Measurements from ENCODE around the gene KRT23. TPM values are rescaled to one million over a fixed set of nuclear protein-coding genes. Genes with fewer than 3 reads are reported as not detected.

KRT23 gene
- total RNA-seq, 1 experiment from 2014 or later = not detected

DNA sequence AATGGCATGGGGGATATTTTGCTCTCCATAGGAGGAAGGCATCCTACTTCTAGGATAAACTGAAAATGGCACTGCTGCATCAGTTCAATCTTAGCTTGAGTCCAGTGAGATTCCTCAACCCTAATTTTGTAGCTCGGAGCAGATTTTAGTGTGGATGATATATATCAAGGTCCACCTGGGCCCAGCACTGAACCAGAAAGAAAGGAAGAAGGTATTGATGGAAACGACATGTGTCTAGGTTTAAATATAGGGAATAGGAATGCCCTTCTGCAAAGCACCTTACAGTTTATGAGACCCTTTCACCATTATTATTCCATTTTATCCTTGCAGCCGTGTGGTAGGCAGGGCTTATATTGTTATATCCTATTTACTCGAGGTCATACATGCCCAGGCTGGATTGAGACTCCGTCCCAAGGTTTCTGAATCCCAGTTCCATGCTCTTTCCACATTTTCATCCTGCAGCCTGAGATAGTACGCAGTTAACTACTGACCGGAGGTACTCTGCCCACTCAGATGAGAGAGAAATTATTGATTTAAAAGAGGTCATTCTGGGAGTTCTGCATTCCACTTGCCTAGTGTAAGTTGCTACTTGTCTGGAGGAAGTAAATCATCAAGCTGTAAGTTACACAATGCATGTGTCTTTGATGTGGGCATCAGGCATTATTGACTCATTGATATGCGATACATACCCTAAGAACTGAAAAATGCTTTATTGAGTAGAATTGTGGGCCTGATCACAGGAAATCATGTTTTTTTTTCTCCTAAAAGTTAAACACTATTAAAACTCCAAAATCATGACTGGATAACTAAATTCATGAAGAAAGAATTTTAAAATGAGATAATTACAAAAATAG is 19.2 kb upstream of the KRT23 start:
- Histone ChIP-seq H3K9me2 (replicated peaks; ENCODE audit: insufficient read depth, low read length) (no peaks in the 10 kb centered on the region), H3K9me3 (ENCODE audit: low read length) (no peaks in the 10 kb centered on the region), H3K79me2 (ENCODE audit: low read length) (no peaks in the 10 kb centered on the region), H3K27ac (ENCODE audit: low read length) (no peak overlapping the region), H3K9ac (ENCODE audit: low read length) (no peak overlapping the region), H3K4me1 (ENCODE audit: low read length) (no peaks in the 10 kb centered on the region; the same call in 1 of the 2 replicates), H3K4me2 (ENCODE audit: low read depth, low read length, poor library complexity, severe bottlenecking) (no peak overlapping the region), H3K36me3 (ENCODE audit: insufficient read depth, low read length) (no peaks in the 10 kb centered on the region), H3K27me3 (ENCODE audit: low read length) (no peaks in the 10 kb centered on the region), H2AFZ (ENCODE audit: low read length) (no peak overlapping the region), H4K20me1 (ENCODE audit: insufficient read depth, low read depth, low read length) (no peaks in the 10 kb centered on the region), H3K4me3 (ENCODE audit: low read length) (no peak overlapping the region)
- DNase-seq = no peak

DNA sequence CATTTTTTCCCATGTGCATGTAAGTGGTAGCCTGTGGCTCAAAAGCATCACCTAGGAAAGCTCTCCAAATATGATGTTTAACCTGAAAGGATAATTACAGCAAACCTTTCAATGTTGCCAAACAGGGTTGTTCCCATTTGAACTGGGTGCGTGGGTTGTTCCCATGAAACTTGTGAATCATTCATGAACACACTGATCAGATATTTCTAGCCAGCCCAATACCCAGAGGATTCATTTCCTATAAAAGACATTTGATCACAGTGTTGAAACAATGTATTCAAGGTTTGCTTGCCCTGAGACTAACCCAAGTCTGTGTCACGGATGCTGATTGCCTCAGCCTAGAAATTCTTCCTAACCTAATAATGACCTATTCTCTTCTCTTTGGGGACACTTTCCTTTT is 16.4 kb upstream of the KRT23 start:
- Histone ChIP-seq H3K9me3 (ENCODE audit: low read length) (no peaks in the 10 kb centered on the region), H3K79me2 (ENCODE audit: low read length) (no peaks in the 10 kb centered on the region), H3K27ac (ENCODE audit: low read length) (no peak overlapping the region), H3K4me3 (ENCODE audit: low read length) (no peak overlapping the region), H3K9me2 (replicated peaks; ENCODE audit: insufficient read depth, low read length) (no peaks in the 10 kb centered on the region), H3K4me1 (ENCODE audit: low read length) (no peaks in the 10 kb centered on the region; the same call in 1 of the 2 replicates), H2AFZ (ENCODE audit: low read length) (no peak overlapping the region), H3K4me2 (ENCODE audit: low read depth, low read length, poor library complexity, severe bottlenecking) (no peak overlapping the region), H3K9ac (ENCODE audit: low read length) (no peak overlapping the region), H4K20me1 (ENCODE audit: insufficient read depth, low read depth, low read length) (no peaks in the 10 kb centered on the region), H3K36me3 (ENCODE audit: insufficient read depth, low read length) (no peaks in the 10 kb centered on the region), H3K27me3 (ENCODE audit: low read length) (no peaks in the 10 kb centered on the region)
- no peak for DNase-seq

DNA sequence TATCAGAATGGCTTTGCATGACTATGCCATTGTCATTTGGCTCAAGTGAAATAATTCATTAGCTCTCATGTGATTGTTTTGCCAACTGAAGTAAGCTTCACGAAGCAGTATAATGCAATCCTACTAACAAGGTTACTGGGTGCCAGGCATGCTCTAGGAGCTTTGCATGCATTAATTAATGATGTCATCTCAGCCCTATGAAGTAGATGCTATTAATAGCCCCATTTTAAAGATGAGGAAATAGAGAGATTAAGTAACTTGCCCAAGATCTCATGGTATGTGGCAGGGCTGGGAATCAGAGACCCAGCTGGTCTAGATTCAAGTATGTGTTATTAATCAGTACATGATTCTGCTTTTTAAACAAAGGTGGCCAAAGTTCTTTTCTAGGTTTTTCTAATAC is 15.2 kb upstream of the KRT23 start:
- no peak overlapping the region for H3K4me2 ChIP-seq (ENCODE audit: low read depth, low read length, poor library complexity, severe bottlenecking)
- no peaks in the 10 kb centered on the region for H3K9me3 ChIP-seq (ENCODE audit: low read length)
- no peak overlapping the region for H3K27ac ChIP-seq (ENCODE audit: low read length)
- no peak overlapping the region for H2AFZ ChIP-seq (ENCODE audit: low read length)
- peak; percentile 46 for DNase-seq
- H3K9me2 ChIP-seq (replicated peaks; ENCODE audit: insufficient read depth, low read length) = no peaks in the 10 kb centered on the region
- no peaks in the 10 kb centered on the region for H3K79me2 ChIP-seq (ENCODE audit: low read length)
- no peaks in the 10 kb centered on the region for H4K20me1 ChIP-seq (ENCODE audit: insufficient read depth, low read depth, low read length)
- H3K27me3 ChIP-seq (ENCODE audit: low read length) = no peaks in the 10 kb centered on the region
- H3K4me3 ChIP-seq (ENCODE audit: low read length) = no peak overlapping the region
- H3K9ac ChIP-seq (ENCODE audit: low read length) = no peak overlapping the region
- no peaks in the 10 kb centered on the region for H3K36me3 ChIP-seq (ENCODE audit: insufficient read depth, low read length)
- no peaks in the 10 kb centered on the region; the same call in 1 of the 2 replicates for H3K4me1 ChIP-seq (ENCODE audit: low read length)

- no peak for DNase-seq
- Histone ChIP-seq H2AFZ (ENCODE audit: low read length) (no peak overlapping the region), H4K20me1 (ENCODE audit: insufficient read depth, low read depth, low read length) (no peaks in the 10 kb centered on the region), H3K4me3 (ENCODE audit: low read length) (no peak overlapping the region), H3K9ac (ENCODE audit: low read length) (no peak overlapping the region), H3K27ac (ENCODE audit: low read length) (no peak overlapping the region), H3K79me2 (ENCODE audit: low read length) (no peaks in the 10 kb centered on the region), H3K4me2 (ENCODE audit: low read depth, low read length, poor library complexity, severe bottlenecking) (no peak overlapping the region), H3K27me3 (ENCODE audit: low read length) (no peaks in the 10 kb centered on the region), H3K36me3 (ENCODE audit: insufficient read depth, low read length) (no peaks in the 10 kb centered on the region), H3K9me3 (ENCODE audit: low read length) (no peaks in the 10 kb centered on the region), H3K4me1 (ENCODE audit: low read length) (no peaks in the 10 kb centered on the region; the same call in 1 of the 2 replicates), H3K9me2 (replicated peaks; ENCODE audit: insufficient read depth, low read length) (no peaks in the 10 kb centered on the region)
These were observed 14.7 kb upstream of the KRT23 start for GRCh38 chr17:40952154-40952553.

GRCh38 chr17:40951011-40951622 is 13.7 kb upstream of the KRT23 start:
- no peaks in the 10 kb centered on the region for H3K9me3 ChIP-seq (ENCODE audit: low read length)
- no peak overlapping the region for H3K4me3 ChIP-seq (ENCODE audit: low read length)
- no peak overlapping the region for H3K27ac ChIP-seq (ENCODE audit: low read length)
- H4K20me1 ChIP-seq (ENCODE audit: insufficient read depth, low read depth, low read length) = no peaks in the 10 kb centered on the region
- no peaks in the 10 kb centered on the region for H3K36me3 ChIP-seq (ENCODE audit: insufficient read depth, low read length)
- no peak overlapping the region for H2AFZ ChIP-seq (ENCODE audit: low read length)
- H3K9me2 ChIP-seq (replicated peaks; ENCODE audit: insufficient read depth, low read length) = no peaks in the 10 kb centered on the region
- DNase-seq = no peak
- no peaks in the 10 kb centered on the region; the same call in 1 of the 2 replicates for H3K4me1 ChIP-seq (ENCODE audit: low read length)
- H3K9ac ChIP-seq (ENCODE audit: low read length) = no peak overlapping the region
- no peaks in the 10 kb centered on the region for H3K27me3 ChIP-seq (ENCODE audit: low read length)
- no peaks in the 10 kb centered on the region for H3K79me2 ChIP-seq (ENCODE audit: low read length)
- H3K4me2 ChIP-seq (ENCODE audit: low read depth, low read length, poor library complexity, severe bottlenecking) = no peak overlapping the region

- H3K27ac ChIP-seq (ENCODE audit: low read length) = no peak overlapping the region
These were observed 12.7 kb upstream of the KRT23 start for GRCh38 chr17:40950176-40950575.

GRCh38 chr17:40949418-40949817 is 12.0 kb upstream of the KRT23 start:
- no peaks in the 10 kb centered on the region for H3K9me3 ChIP-seq (ENCODE audit: low read length)
- no peak overlapping the region for H3K4me2 ChIP-seq (ENCODE audit: low read depth, low read length, poor library complexity, severe bottlenecking)
- no peaks in the 10 kb centered on the region for H3K79me2 ChIP-seq (ENCODE audit: low read length)
- no peaks in the 10 kb centered on the region for H3K9me2 ChIP-seq (replicated peaks; ENCODE audit: insufficient read depth, low read length)
- no peak overlapping the region for H3K4me3 ChIP-seq (ENCODE audit: low read length)
- H3K27ac ChIP-seq (ENCODE audit: low read length) = no peak overlapping the region
- H3K9ac ChIP-seq (ENCODE audit: low read length) = no peak overlapping the region
- no peak overlapping the region for H2AFZ ChIP-seq (ENCODE audit: low read length)
- H3K4me1 ChIP-seq (ENCODE audit: low read length) = no peaks in the 10 kb centered on the region; the same call in 1 of the 2 replicates
- no peaks in the 10 kb centered on the region for H4K20me1 ChIP-seq (ENCODE audit: insufficient read depth, low read depth, low read length)
- no peak for DNase-seq
- no peaks in the 10 kb centered on the region for H3K36me3 ChIP-seq (ENCODE audit: insufficient read depth, low read length)
- H3K27me3 ChIP-seq (ENCODE audit: low read length) = no peaks in the 10 kb centered on the region

More at GRCh38 chr17:40950176-40950575, 12.7 kb upstream of the KRT23 start:
- Histone ChIP-seq H2AFZ (ENCODE audit: low read length) (no peak overlapping the region), H3K9me2 (replicated peaks; ENCODE audit: insufficient read depth, low read length) (no peaks in the 10 kb centered on the region), H3K79me2 (ENCODE audit: low read length) (no peaks in the 10 kb centered on the region), H3K9me3 (ENCODE audit: low read length) (no peaks in the 10 kb centered on the region), H3K9ac (ENCODE audit: low read length) (no peak overlapping the region), H4K20me1 (ENCODE audit: insufficient read depth, low read depth, low read length) (no peaks in the 10 kb centered on the region), H3K36me3 (ENCODE audit: insufficient read depth, low read length) (no peaks in the 10 kb centered on the region), H3K4me2 (ENCODE audit: low read depth, low read length, poor library complexity, severe bottlenecking) (no peak overlapping the region), H3K4me3 (ENCODE audit: low read length) (no peak overlapping the region), H3K4me1 (ENCODE audit: low read length) (no peaks in the 10 kb centered on the region; the same call in 1 of the 2 replicates), H3K27me3 (ENCODE audit: low read length) (no peaks in the 10 kb centered on the region)
- no peak for DNase-seq

DNA sequence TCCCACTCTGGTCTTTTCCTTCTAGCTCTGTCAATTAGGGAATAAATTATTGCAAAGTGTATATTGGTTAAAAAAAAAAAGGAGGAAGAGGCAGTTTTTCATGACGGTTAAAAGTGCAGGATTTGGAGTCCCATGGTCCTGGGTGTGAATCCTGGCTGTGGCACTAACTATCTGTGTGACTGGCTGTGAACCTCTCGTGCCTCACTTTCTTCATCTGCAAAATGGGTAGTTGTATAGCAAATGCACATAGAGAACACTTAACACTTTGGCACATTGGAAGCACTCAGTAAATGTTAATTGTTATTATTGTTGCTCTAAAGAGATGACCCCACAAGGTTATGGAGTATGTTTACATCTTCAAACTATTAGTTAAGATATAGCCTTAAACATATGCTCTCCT is 10.5 kb upstream of the KRT23 start:
- Histone ChIP-seq H3K79me2 (ENCODE audit: low read length) (no peaks in the 10 kb centered on the region), H3K4me3 (ENCODE audit: low read length) (no peak overlapping the region), H3K9me3 (ENCODE audit: low read length) (no peaks in the 10 kb centered on the region), H3K9ac (ENCODE audit: low read length) (no peak overlapping the region), H3K4me1 (ENCODE audit: low read length) (no peaks in the 10 kb centered on the region; the same call in 1 of the 2 replicates), H3K27me3 (ENCODE audit: low read length) (no peaks in the 10 kb centered on the region), H3K9me2 (replicated peaks; ENCODE audit: insufficient read depth, low read length) (no peaks in the 10 kb centered on the region), H3K27ac (ENCODE audit: low read length) (no peak overlapping the region), H3K4me2 (ENCODE audit: low read depth, low read length, poor library complexity, severe bottlenecking) (no peak overlapping the region), H3K36me3 (ENCODE audit: insufficient read depth, low read length) (no peaks in the 10 kb centered on the region), H4K20me1 (ENCODE audit: insufficient read depth, low read depth, low read length) (no peaks in the 10 kb centered on the region), H2AFZ (ENCODE audit: low read length) (no peak overlapping the region)
- no peak for DNase-seq

All from Karpas-422 (cell line).